Measurements from ENCODE around the gene TRAPPC12.
"Not testable (repeated sequence)": the region's sequence is repeated elsewhere in the genome, so short reads cannot be mapped to it uniquely, and the experiment has no call there.

The TRAPPC12 gene

GRCh38 chr2:3488855-3489763 lies 109.6 kb downstream of the TRAPPC12 start:
- no peak for DNase-seq

- DNase-seq = no peak
Measured at GRCh38 chr2:3489764-3490115, 110.2 kb downstream of the TRAPPC12 start.

- no peak for DNase-seq
Measured at GRCh38 chr2:3490191-3491170, 111.0 kb downstream of the TRAPPC12 start.

- DNase-seq = no peak
Measured at GRCh38 chr2:3491306-3491705, 111.8 kb downstream of the TRAPPC12 start.

- no peak for DNase-seq
Measured at GRCh38 chr2:3491716-3492474, 112.4 kb downstream of the TRAPPC12 start.

- not testable (repeated sequence) for DNase-seq
Measured at GRCh38 chr2:3492475-3492787, 112.9 kb downstream of the TRAPPC12 start.

GRCh38 chr2:3492951-3493614 lies 113.6 kb downstream of the TRAPPC12 start:
- no peak for DNase-seq

GRCh38 chr2:3493615-3494007 lies 114.1 kb downstream of the TRAPPC12 start:
- no peak for DNase-seq

GRCh38 chr2:3494984-3495666 lies 115.6 kb downstream of the TRAPPC12 start:
- no peak for DNase-seq

- not testable (repeated sequence) for DNase-seq
Measured at GRCh38 chr2:3496708-3497080, 117.2 kb downstream of the TRAPPC12 start.

GRCh38 chr2:3498783-3499394 lies 119.4 kb downstream of the TRAPPC12 start:
- DNase-seq = no peak

- DNase-seq = no peak
Measured at GRCh38 chr2:3500326-3500899, 120.9 kb downstream of the TRAPPC12 start.

GRCh38 chr2:3503046-3503445 lies 123.6 kb downstream of the TRAPPC12 start:
- no peak for DNase-seq

GRCh38 chr2:3503483-3503882 lies 124.0 kb downstream of the TRAPPC12 start:
- DNase-seq = no peak

GRCh38 chr2:3504741-3505140 lies 125.2 kb downstream of the TRAPPC12 start:
- DNase-seq = no peak

- DNase-seq = no peak
Measured at GRCh38 chr2:3505771-3506170, 126.3 kb downstream of the TRAPPC12 start.

GRCh38 chr2:3512086-3512485 lies 132.6 kb downstream of the TRAPPC12 start:
- no peak for DNase-seq

- no peak for DNase-seq
Measured at GRCh38 chr2:3513026-3513810, 133.7 kb downstream of the TRAPPC12 start.

GRCh38 chr2:3515438-3515837 lies 135.9 kb downstream of the TRAPPC12 start:
- not testable (repeated sequence) for DNase-seq

GRCh38 chr2:3516831-3517230 lies 137.3 kb downstream of the TRAPPC12 start:
- DNase-seq = no peak
